ENCODE data around the gene EPAS1.

DNA sequence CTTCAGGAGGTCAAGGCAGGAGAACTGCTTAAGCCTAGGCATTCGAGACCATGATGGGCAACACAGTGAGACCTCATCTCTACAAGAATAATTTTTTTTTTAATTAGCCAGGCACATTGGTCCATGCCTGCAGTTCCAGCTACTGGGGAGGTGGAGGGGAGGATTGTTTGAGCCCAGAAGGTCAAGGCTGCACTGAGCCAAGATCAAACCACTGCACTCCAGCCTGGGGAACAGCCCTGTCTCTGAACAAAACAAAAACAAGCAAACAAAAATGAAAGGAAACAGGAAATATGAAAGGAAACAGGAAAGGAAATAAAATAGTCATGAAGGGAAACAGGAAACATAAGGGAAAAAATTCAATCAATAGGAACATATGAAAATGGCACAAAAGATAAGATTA lies 117.5 kb downstream of the EPAS1 start:
- TF ChIP-seq, protein P1, sequence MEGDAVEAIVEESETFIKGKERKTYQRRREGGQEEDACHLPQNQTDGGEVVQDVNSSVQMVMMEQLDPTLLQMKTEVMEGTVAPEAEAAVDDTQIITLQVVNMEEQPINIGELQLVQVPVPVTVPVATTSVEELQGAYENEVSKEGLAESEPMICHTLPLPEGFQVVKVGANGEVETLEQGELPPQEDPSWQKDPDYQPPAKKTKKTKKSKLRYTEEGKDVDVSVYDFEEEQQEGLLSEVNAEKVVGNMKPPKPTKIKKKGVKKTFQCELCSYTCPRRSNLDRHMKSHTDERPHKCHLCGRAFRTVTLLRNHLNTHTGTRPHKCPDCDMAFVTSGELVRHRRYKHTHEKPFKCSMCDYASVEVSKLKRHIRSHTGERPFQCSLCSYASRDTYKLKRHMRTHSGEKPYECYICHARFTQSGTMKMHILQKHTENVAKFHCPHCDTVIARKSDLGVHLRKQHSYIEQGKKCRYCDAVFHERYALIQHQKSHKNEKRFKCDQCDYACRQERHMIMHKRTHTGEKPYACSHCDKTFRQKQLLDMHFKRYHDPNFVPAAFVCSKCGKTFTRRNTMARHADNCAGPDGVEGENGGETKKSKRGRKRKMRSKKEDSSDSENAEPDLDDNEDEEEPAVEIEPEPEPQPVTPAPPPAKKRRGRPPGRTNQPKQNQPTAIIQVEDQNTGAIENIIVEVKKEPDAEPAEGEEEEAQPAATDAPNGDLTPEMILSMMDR (IDR thresholded peaks at IDR 0.05) = no peak
- TF ChIP-seq EZH2 (IDR thresholded peaks at IDR 0.05) (no peak), EZH2phosphoT487 (IDR thresholded peaks at IDR 0.05) (no peak)
